Left ventricle myocardium inferior (tissue), 1 donor: ENCODE measurements around the gene TOMM70. TPM values are rescaled to one million over a fixed set of nuclear protein-coding genes. Genes with fewer than 3 reads are reported as not detected.
A peak's percentile ranks its signal among the peaks of the same experiment; 100 is the strongest.

Experiments used
- DNase-seq: peaks from one replicate; pipeline ENCODE4 v3.0.0-alpha.2; 2020
- H3K27ac ChIP-seq: fragments of 200-600 bp; replicated peaks from 2 replicates; pipeline ENCODE4 v1.8.0; 2021
- H3K27me3 ChIP-seq: fragments of 200-600 bp; 2 replicates; pipeline ENCODE4 v1.8.0; 2021; ENCODE audit warnings: low read depth
- H3K36me3 ChIP-seq: fragments of 200-600 bp; 2 replicates; pipeline ENCODE4 v1.8.0; 2021
- H3K4me1 ChIP-seq: fragments of 200-600 bp; 2 replicates; pipeline ENCODE4 v1.8.0; 2021
- H3K4me3 ChIP-seq: fragments of 200-600 bp; 2 replicates; pipeline ENCODE4 v1.8.0; 2021; ENCODE audit warnings: mild to moderate bottlenecking, moderate library complexity
- H3K9me3 ChIP-seq: fragments of 200-600 bp; replicated peaks from 2 replicates; pipeline ENCODE4 v1.8.0; 2021
- CTCF ChIP-seq: fragments of 200-600 bp; IDR thresholded peaks from 2 replicates; pipeline ENCODE4 v1.8.0; 2021; ENCODE audit warnings: antibody characterized with exemption, mild to moderate bottlenecking, borderline replicate concordance
- intact Hi-C: fragments of 100-400 bp; cut with micrococcal nuclease; formaldehyde crosslinking; loops from one replicate; pipeline ENCODE4 v1.11.0; 2022
- total RNA-seq: library from RNA; stranded (reverse); fragmentation: NEBNext Ultra II Directional; extraction: Animal tissue kit (Norgen Biotek cat#: 25700); gene quantifications from one replicate; pipeline ENCODE4 v1.2.1, GENCODE V29; 2021
- donor health status: DM: no; HTN: yes; CAD: no; lungs with severe emphysema.

The TOMM70 gene
- total RNA-seq, 1 donor from 2014 or later: 65.4 TPM

DNA sequence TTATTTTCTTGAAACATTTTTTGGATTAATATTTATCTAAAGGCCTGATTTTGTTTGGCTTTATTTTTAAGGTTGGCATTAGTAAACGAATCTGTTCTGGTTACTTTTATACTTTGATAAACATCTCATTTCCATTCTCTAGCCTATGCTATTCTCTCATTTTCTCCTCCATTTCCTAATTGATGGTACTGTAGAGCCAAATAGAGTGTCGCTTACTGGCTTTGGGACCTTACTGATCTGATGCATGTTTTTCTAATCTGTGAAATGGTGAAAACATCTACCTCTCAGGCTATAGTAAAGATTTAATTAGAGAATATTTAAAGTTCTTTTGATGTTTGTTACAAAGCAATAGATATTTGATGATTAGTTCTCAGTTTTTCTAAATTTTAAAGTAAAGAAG is 2.0 kb upstream of the TOMM70 start:
- Histone ChIP-seq H3K27me3 (no peaks in the 10 kb centered on the region), H3K9me3 (peaks cover 16% of the 10 kb centered on the region), H3K36me3 (peaks cover 13% of the 10 kb centered on the region), H3K4me3 (peak overlapping the region; percentile 99), H3K4me1 (peaks cover 53% of the 10 kb centered on the region), H3K27ac (peak overlapping the region; percentile 97)
- intact Hi-C loops: no loop called here
- no peak for TF ChIP-seq CTCF
- DNase-seq: no peak

DNA sequence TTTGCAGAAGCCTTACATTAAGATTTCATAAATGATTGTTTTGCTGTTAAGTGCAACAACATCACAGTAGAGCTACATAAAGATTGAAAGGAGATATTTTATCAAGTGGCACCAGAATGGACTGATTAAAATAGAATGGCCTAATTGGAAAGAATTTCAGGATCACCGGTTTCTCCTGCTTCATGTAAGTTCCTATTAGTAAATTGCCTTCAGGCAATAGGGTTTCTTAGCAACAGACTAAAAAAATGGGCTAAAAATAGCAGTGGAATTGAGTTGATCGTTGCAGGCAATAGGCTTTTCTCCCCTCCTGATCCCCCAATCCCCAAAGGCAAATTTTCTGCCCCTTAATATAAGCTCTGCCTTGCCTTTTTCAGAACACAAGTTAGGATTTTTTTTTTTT is 1.4 kb upstream of the TOMM70 start:
- peaks cover 9% of the 10 kb centered on the region for H3K9me3 ChIP-seq
- H3K27me3 ChIP-seq: no peaks in the 10 kb centered on the region
- TF ChIP-seq CTCF: no peak
- peak overlapping the region; percentile 97 for H3K27ac ChIP-seq
- peak overlapping the region; percentile 99 for H3K4me3 ChIP-seq
- H3K36me3 ChIP-seq: peaks cover 7% of the 10 kb centered on the region
- DNase-seq: no peak
- peaks cover 59% of the 10 kb centered on the region for H3K4me1 ChIP-seq
- intact Hi-C loops: no loop called here

DNA sequence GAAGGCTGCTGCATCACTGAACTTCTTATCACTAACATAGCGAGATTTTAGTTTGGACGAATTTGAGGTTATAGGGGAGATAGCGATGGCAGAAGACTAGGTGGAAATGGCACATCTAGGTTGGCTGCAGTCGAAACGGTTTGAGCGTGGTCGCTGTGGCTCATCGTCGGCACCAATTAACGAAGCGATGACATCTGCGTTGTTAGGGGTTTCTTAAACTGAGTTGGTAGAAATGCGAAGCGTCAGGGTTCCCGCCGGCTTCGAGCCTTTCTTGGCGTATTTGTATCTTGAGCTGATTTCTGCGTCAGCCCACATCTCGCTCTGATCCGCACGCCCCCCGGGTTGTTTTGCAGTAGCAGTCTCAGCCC is 769 bp upstream of the TOMM70 start:
- Histone ChIP-seq H3K4me3 (peak overlapping the region; percentile 99), H3K4me1 (peaks cover 65% of the 10 kb centered on the region), H3K36me3 (peaks cover under 1% of the 10 kb centered on the region), H3K9me3 (peaks cover 3% of the 10 kb centered on the region), H3K27me3 (no peaks in the 10 kb centered on the region), H3K27ac (peak overlapping the region; percentile 97)
- no peak for TF ChIP-seq CTCF
- intact Hi-C loops: no loop called here
- peak; percentile 28 for DNase-seq

DNA sequence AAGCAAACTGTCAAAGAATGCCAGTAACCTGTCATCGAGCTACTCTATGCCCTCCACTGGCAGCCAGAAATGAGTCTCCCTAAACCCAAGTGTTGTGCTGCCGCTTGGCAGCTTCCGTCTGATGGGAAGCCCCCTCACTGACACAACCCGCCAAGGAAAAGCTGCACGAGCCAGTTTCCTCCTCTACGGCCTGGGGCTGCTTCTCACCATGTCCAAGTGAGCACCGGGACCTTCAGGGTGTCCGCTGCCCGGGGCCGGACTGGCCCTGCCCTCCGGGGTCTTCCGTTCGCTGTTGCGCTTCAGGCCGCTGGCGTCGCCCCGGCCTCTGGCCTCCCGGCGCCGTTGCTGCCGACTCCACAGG is 490 bp downstream of the TOMM70 start:
- Histone ChIP-seq H3K4me1 (peaks cover 78% of the 10 kb centered on the region), H3K9me3 (no peaks in the 10 kb centered on the region), H3K27me3 (no peaks in the 10 kb centered on the region), H3K4me3 (peak overlapping the region; percentile 99), H3K27ac (peak overlapping the region; percentile 97), H3K36me3 (no peaks in the 10 kb centered on the region)
- TF ChIP-seq CTCF: no peak
- intact Hi-C loops: no loop called here
- DNase-seq: no peak

GRCh38 chr3:100399341-100400071 is 1.4 kb downstream of the TOMM70 start:
- no peak for TF ChIP-seq CTCF
- Histone ChIP-seq H3K9me3 (no peaks in the 10 kb centered on the region), H3K36me3 (no peaks in the 10 kb centered on the region), H3K4me3 (peak overlapping the region; percentile 99), H3K27me3 (no peaks in the 10 kb centered on the region), H3K4me1 (peaks cover 86% of the 10 kb centered on the region), H3K27ac (peak overlapping the region; percentile 97)
- intact Hi-C loops: no loop called here
- no peak for DNase-seq
